ENCODE data around the gene ZNF322.

Gene ZNF322

DNA sequence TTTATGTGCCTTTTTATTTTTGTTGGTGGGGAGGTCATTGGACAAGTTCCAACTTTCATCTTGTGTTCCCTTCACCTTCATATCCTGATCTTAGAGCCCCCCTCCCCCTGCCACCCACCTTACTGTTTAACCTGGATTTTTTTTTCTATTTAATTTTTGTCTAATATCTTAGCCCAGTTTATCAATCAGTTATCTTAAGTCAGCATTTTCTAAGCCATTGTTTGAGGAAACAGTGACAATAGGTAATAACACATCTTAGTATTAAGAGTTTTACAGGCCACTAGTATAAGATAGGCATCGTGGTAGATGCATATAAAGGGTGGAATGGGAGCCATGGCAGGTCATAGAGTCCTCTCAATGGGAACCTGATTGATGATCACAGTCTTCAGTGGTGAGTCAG is 60.4 kb downstream of the ZNF322 start:
- Histone ChIP-seq H3K27me3 (ENCODE audit: control insufficient read depth, insufficient read depth, low read length, poor library complexity, severe bottlenecking) (peaks cover 5% of the 10 kb centered on the region), H3K27ac (ENCODE audit: insufficient read depth, low read depth, low read length, poor library complexity, severe bottlenecking) (no peak overlapping the region), H3K36me3 (ENCODE audit: control insufficient read depth, insufficient read depth, low read length) (peaks cover 8% of the 10 kb centered on the region), H3K4me3 (ENCODE audit: insufficient read depth, low read depth, low read length) (no peak overlapping the region), H3K4me1 (ENCODE audit: control insufficient read depth, insufficient read depth, low read length) (no peaks in the 10 kb centered on the region), H3K9me3 (ENCODE audit: control insufficient read depth, low read length) (no peaks in the 10 kb centered on the region)
- WGBS, 2 experiments = 78 to 92% methylated on average over 1 of the region's 1 CpG

- H3K27ac ChIP-seq (ENCODE audit: insufficient read depth, low read depth, low read length, poor library complexity, severe bottlenecking) = no peak overlapping the region
- no peak overlapping the region for H3K4me3 ChIP-seq (ENCODE audit: insufficient read depth, low read depth, low read length)
- H3K27me3 ChIP-seq (ENCODE audit: control insufficient read depth, insufficient read depth, low read length, poor library complexity, severe bottlenecking) = peaks cover 14% of the 10 kb centered on the region
- WGBS, 2 experiments = 95 to 97% methylated on average over 22 of the region's 22 CpGs
- H3K36me3 ChIP-seq (ENCODE audit: control insufficient read depth, insufficient read depth, low read length) = peaks cover 8% of the 10 kb centered on the region
- no peaks in the 10 kb centered on the region for H3K4me1 ChIP-seq (ENCODE audit: control insufficient read depth, insufficient read depth, low read length)
- no peaks in the 10 kb centered on the region for H3K9me3 ChIP-seq (ENCODE audit: control insufficient read depth, low read length)
These were observed 61.3 kb downstream of the ZNF322 start for GRCh38 chr6:26598267-26598666.

DNA sequence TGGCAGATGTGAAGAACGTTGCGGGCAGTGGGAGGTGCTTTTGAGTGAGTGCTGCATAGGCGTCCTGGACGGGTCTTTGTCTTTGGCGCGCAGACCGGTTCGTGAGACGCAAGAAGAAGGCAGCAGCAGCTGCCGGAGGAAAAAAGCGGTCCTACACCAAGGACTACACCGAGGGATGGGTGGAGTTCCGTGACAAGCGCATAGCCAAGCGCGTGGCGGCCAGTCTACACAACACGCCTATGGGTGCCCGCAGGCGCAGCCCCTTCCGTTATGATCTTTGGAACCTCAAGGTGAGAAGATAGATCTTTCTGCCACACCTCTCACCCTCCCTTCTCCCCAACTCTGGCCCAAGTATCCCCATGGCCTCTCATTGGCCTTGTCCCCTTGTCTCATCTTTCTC is 61.7 kb downstream of the ZNF322 start:
- 86 to 87% methylated on average over 21 of the region's 21 CpGs for WGBS, 2 experiments
- Histone ChIP-seq H3K27ac (ENCODE audit: insufficient read depth, low read depth, low read length, poor library complexity, severe bottlenecking) (no peak overlapping the region), H3K36me3 (ENCODE audit: control insufficient read depth, insufficient read depth, low read length) (peaks cover 8% of the 10 kb centered on the region)

GRCh38 chr6:26597389-26597766 is 62.2 kb downstream of the ZNF322 start:
- Histone ChIP-seq H3K27me3 (ENCODE audit: control insufficient read depth, insufficient read depth, low read length, poor library complexity, severe bottlenecking) (peaks cover 16% of the 10 kb centered on the region), H3K4me3 (ENCODE audit: insufficient read depth, low read depth, low read length) (peak overlapping the region; percentile 74), H3K36me3 (ENCODE audit: control insufficient read depth, insufficient read depth, low read length) (peaks cover 8% of the 10 kb centered on the region), H3K9me3 (ENCODE audit: control insufficient read depth, low read length) (no peaks in the 10 kb centered on the region), H3K4me1 (ENCODE audit: control insufficient read depth, insufficient read depth, low read length) (no peaks in the 10 kb centered on the region), H3K27ac (ENCODE audit: insufficient read depth, low read depth, low read length, poor library complexity, severe bottlenecking) (no peak overlapping the region)
- 12 to 14% methylated on average over 10 of the region's 10 CpGs for WGBS, 2 experiments

More for the DNA sequence above, 61.7 kb downstream of the ZNF322 start:
- Histone ChIP-seq H3K27me3 (ENCODE audit: control insufficient read depth, insufficient read depth, low read length, poor library complexity, severe bottlenecking) (peaks cover 15% of the 10 kb centered on the region), H3K4me1 (ENCODE audit: control insufficient read depth, insufficient read depth, low read length) (no peaks in the 10 kb centered on the region), H3K9me3 (ENCODE audit: control insufficient read depth, low read length) (no peaks in the 10 kb centered on the region), H3K4me3 (ENCODE audit: insufficient read depth, low read depth, low read length) (peak overlapping the region; percentile 74)

GRCh38 chr6:26596579-26597388 is 62.8 kb downstream of the ZNF322 start, which contains the start of gene ABT1:
ABT1 (plus strand) TSS chr6:26596953; CDS start chr6:26596983, 30 bp downstream.
- no peaks in the 10 kb centered on the region for H3K9me3 ChIP-seq (ENCODE audit: control insufficient read depth, low read length)
- H3K4me3 ChIP-seq (ENCODE audit: insufficient read depth, low read depth, low read length) = peak within 1 kb of the TSS; percentile 74
- H3K27ac ChIP-seq (ENCODE audit: insufficient read depth, low read depth, low read length, poor library complexity, severe bottlenecking) = peak within 1 kb of the TSS; percentile 47
- peaks cover 22% of the 10 kb centered on the region for H3K27me3 ChIP-seq (ENCODE audit: control insufficient read depth, insufficient read depth, low read length, poor library complexity, severe bottlenecking)
- no peaks in the 10 kb centered on the region for H3K4me1 ChIP-seq (ENCODE audit: control insufficient read depth, insufficient read depth, low read length)
- peaks cover 8% of the 10 kb centered on the region for H3K36me3 ChIP-seq (ENCODE audit: control insufficient read depth, insufficient read depth, low read length)
- 0% methylated on average over 51 of the region's 51 CpGs for WGBS, 2 experiments

DNA sequence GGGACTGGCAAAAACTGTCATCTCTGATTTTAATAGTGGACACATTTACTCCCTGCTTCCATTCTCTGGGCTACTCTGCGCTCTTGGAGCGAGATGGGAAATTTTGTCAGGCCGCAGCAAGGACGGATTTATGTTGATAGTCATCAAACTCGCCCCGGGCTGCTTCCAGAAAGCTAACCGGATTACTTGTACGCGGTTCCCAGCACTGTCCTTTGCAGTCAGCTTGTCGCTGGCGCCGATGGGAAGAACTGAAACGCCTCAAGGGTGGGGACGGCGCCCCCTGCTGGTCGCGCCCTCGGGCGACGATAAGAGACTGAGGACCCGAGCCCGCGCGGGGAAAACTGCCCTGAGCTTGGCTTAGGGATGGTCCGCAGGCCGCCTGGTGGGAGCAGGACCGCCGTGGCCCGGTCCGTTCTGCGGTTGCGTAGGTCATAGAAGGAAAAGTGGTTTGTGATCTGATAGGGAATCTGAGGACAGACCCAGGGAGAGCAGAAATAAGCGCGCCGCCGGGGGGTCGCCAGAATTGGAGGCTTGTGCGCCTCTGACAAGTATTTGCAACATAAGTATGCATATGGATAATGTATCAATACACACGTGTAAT is 63.8 kb downstream of the ZNF322 start:
- H3K4me3 ChIP-seq (ENCODE audit: insufficient read depth, low read depth, low read length) = peak overlapping the region; percentile 74
- WGBS, 2 experiments = 1% methylated on average over 36 to 39 of the region's 39 CpGs
- no peaks in the 10 kb centered on the region for H3K9me3 ChIP-seq (ENCODE audit: control insufficient read depth, low read length)
- H3K27ac ChIP-seq (ENCODE audit: insufficient read depth, low read depth, low read length, poor library complexity, severe bottlenecking) = peak overlapping the region; percentile 59
- H3K4me1 ChIP-seq (ENCODE audit: control insufficient read depth, insufficient read depth, low read length) = no peaks in the 10 kb centered on the region
- H3K36me3 ChIP-seq (ENCODE audit: control insufficient read depth, insufficient read depth, low read length) = peaks cover 8% of the 10 kb centered on the region
- H3K27me3 ChIP-seq (ENCODE audit: control insufficient read depth, insufficient read depth, low read length, poor library complexity, severe bottlenecking) = peaks cover 24% of the 10 kb centered on the region

DNA sequence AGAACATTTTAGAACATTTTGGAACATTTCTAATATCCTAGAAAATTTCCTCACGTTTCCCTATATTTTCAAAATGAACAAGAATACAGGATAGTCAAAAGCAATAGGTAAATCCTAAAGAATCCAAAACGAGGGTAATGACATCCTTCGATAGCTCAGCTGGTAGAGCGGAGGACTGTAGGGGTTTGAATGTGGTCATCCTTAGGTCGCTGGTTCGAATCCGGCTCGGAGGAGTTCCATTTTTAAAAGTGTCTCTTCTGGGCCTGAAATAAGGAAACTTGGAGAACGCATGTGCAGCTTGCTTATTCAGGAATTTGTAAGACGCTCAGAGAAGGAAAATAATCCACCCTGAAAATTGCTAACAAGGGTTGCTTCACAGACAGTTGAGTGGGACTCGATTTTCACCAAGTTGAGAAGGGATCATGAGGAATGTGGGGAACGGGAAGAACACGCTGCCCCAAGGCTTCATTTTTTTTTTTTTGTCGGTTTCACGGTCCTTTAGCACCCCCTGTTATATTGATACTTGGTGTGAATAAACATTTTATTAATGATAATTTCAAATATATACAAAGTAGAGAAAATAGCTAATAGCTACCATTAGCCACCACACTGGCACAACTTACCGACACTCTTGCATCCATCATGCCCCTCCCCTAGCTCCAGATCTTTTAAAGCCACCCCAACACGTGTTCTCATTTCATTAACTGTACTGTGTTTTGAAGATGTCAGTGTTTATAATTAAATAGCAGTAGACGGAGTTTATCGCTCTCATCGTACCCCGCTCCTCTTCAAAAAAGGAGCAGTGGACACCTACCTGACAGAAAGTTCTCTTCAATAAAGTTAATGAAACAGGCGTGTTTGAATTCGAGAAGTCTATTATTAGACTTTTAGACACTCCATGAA is 64.6 kb downstream of the ZNF322 start:
- peaks cover 8% of the 10 kb centered on the region for H3K36me3 ChIP-seq (ENCODE audit: control insufficient read depth, insufficient read depth, low read length)
- WGBS, 2 experiments = 21 to 23% methylated on average over 20 to 21 of the region's 23 CpGs
- H3K4me3 ChIP-seq (ENCODE audit: insufficient read depth, low read depth, low read length) = peak overlapping the region; percentile 74
- H3K27me3 ChIP-seq (ENCODE audit: control insufficient read depth, insufficient read depth, low read length, poor library complexity, severe bottlenecking) = peaks cover 24% of the 10 kb centered on the region
- H3K9me3 ChIP-seq (ENCODE audit: control insufficient read depth, low read length) = no peaks in the 10 kb centered on the region
- H3K4me1 ChIP-seq (ENCODE audit: control insufficient read depth, insufficient read depth, low read length) = no peaks in the 10 kb centered on the region
- H3K27ac ChIP-seq (ENCODE audit: insufficient read depth, low read depth, low read length, poor library complexity, severe bottlenecking) = peak overlapping the region; percentile 59

GRCh38 chr6:26594131-26594498 is 65.4 kb downstream of the ZNF322 start:
- Histone ChIP-seq H3K27me3 (ENCODE audit: control insufficient read depth, insufficient read depth, low read length, poor library complexity, severe bottlenecking) (peaks cover 24% of the 10 kb centered on the region), H3K36me3 (ENCODE audit: control insufficient read depth, insufficient read depth, low read length) (peaks cover 8% of the 10 kb centered on the region), H3K4me1 (ENCODE audit: control insufficient read depth, insufficient read depth, low read length) (no peaks in the 10 kb centered on the region), H3K27ac (ENCODE audit: insufficient read depth, low read depth, low read length, poor library complexity, severe bottlenecking) (no peak overlapping the region), H3K9me3 (ENCODE audit: control insufficient read depth, low read length) (no peaks in the 10 kb centered on the region), H3K4me3 (ENCODE audit: insufficient read depth, low read depth, low read length) (peak overlapping the region; percentile 32)
- WGBS, 2 experiments = 41 to 42% methylated on average over 6 of the region's 6 CpGs

DNA sequence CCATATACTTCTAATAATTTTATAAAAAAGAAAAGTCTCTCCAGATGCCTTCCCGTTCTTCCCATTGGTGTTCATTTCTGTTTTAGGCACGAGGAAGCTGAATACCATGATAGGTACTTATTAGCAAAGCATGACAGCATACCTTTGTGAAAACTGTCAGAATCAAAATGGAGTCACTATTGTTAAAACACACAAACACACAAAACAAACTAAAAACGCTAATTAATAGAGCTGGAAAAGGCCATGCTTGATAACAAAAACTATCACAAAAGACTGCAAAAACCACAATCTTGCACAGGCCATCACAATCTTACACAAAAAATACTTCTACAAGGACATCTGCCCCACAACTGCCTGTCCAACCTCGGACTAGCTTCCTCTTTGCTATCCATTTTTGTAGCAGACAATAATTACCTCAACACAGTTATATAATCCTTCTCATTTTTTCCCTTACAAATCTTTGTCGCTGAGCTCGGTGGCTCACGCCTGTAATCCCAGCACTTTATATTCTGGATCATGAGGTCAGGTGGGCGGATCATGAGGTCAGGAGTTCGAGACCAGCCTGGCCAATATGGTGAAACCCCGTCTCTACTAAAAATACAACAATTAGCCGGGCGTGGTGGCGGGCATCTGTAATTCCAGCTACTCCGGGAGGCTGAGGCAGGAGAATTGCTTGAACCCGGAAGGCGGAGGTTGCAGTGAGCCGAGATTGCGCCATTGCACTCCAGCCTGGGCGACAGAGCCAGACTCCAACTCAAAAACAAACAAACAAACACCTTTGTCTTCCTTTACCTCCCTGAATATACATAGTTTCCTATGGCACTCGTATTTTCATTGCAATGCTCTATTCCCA is 66.0 kb downstream of the ZNF322 start:
- H3K4me3 ChIP-seq (ENCODE audit: insufficient read depth, low read depth, low read length) = peak overlapping the region; percentile 32

More for the DNA sequence above, 66.0 kb downstream of the ZNF322 start:
- Histone ChIP-seq H3K9me3 (ENCODE audit: control insufficient read depth, low read length) (no peaks in the 10 kb centered on the region), H3K27ac (ENCODE audit: insufficient read depth, low read depth, low read length, poor library complexity, severe bottlenecking) (no peak overlapping the region), H3K36me3 (ENCODE audit: control insufficient read depth, insufficient read depth, low read length) (peaks cover 5% of the 10 kb centered on the region), H3K27me3 (ENCODE audit: control insufficient read depth, insufficient read depth, low read length, poor library complexity, severe bottlenecking) (peaks cover 24% of the 10 kb centered on the region), H3K4me1 (ENCODE audit: control insufficient read depth, insufficient read depth, low read length) (no peaks in the 10 kb centered on the region)
- 44 to 45% methylated on average over 20 of the region's 20 CpGs for WGBS, 2 experiments
